ENCODE results near the gene ERBB4. TPM values are rescaled to one million over a fixed set of nuclear protein-coding genes. Genes with fewer than 3 reads are reported as not detected.

The ERBB4 gene
- total RNA-seq, 1 experiment from 2014 or later = 40.6 TPM

GRCh38 chr2:211985393-211985792 lies 553.2 kb downstream of the ERBB4 start:
- ChIA-PET POLR2A (ENCODE audit: low non-redundant PET) (no interaction called here), CTCF (no interaction called here)
- Histone ChIP-seq H3K4me3 (ENCODE audit: low read depth, low read length, poor library complexity, severe bottlenecking) (no peak overlapping the region), H3K9me3 (ENCODE audit: low read depth, low read length, poor library complexity, severe bottlenecking) (no peaks in the 10 kb centered on the region), H3K27ac (ENCODE audit: low read depth, low read length, poor library complexity, severe bottlenecking) (no peak overlapping the region), H3K36me3 (ENCODE audit: insufficient read depth, low read length, poor library complexity, severe bottlenecking) (no peaks in the 10 kb centered on the region), H3K27me3 (replicated peaks; ENCODE audit: insufficient read depth, low read depth, low read length, poor library complexity) (no peaks in the 10 kb centered on the region), H3K4me1 (ENCODE audit: insufficient read depth, low read length, poor library complexity, severe bottlenecking) (peaks cover 11% of the 10 kb centered on the region)
- BruUV-seq (replicated peaks) = no TSS peak
- TF ChIP-seq EZH2 (IDR thresholded peaks at IDR 0.05; ENCODE audit: borderline replicate concordance, low read depth, low read length, poor library complexity, severe bottlenecking) (no peak), CTCF (conservative IDR thresholded peaks at IDR 0.05; ENCODE audit: low read depth, low read length) (no peak)
- intact Hi-C loops (cut with micrococcal nuclease; ENCODE audit: unreplicated experiment) = no loop called here
- DNase-seq (ENCODE audit: low spot score) = no peak

- Histone ChIP-seq H3K4me1 (ENCODE audit: insufficient read depth, low read length, poor library complexity, severe bottlenecking) (peaks cover 4% of the 10 kb centered on the region), H3K9me3 (ENCODE audit: low read depth, low read length, poor library complexity, severe bottlenecking) (no peaks in the 10 kb centered on the region), H3K27me3 (replicated peaks; ENCODE audit: insufficient read depth, low read depth, low read length, poor library complexity) (no peaks in the 10 kb centered on the region), H3K4me3 (ENCODE audit: low read depth, low read length, poor library complexity, severe bottlenecking) (no peak overlapping the region), H3K36me3 (ENCODE audit: insufficient read depth, low read length, poor library complexity, severe bottlenecking) (no peaks in the 10 kb centered on the region), H3K27ac (ENCODE audit: low read depth, low read length, poor library complexity, severe bottlenecking) (no peak overlapping the region)
- no TSS peak for BruUV-seq (replicated peaks)
- intact Hi-C loops (cut with micrococcal nuclease; ENCODE audit: unreplicated experiment) = loop anchor here (5.0 kb wide), 1 partner anchor 235 kb away; no protein-coding TSS in a partner anchor
- no peak for DNase-seq (ENCODE audit: low spot score)
- TF ChIP-seq CTCF (conservative IDR thresholded peaks at IDR 0.05; ENCODE audit: low read depth, low read length) = no peak
- no peak for TF ChIP-seq EZH2 (IDR thresholded peaks at IDR 0.05; ENCODE audit: borderline replicate concordance, low read depth, low read length, poor library complexity, severe bottlenecking)
- CTCF ChIA-PET = no interaction called here
- POLR2A ChIA-PET (ENCODE audit: low non-redundant PET) = no interaction called here
Measured at GRCh38 chr2:211982162-211982561, 556.4 kb downstream of the ERBB4 start.

- ChIA-PET POLR2A (ENCODE audit: low non-redundant PET) (no interaction called here), CTCF (no interaction called here)
- BruUV-seq (replicated peaks) = no TSS peak
- no peaks in the 10 kb centered on the region for H3K27me3 ChIP-seq (replicated peaks; ENCODE audit: insufficient read depth, low read depth, low read length, poor library complexity)
- intact Hi-C loops (cut with micrococcal nuclease; ENCODE audit: unreplicated experiment) = loop anchor here (5.0 kb wide), 1 partner anchor 234 kb away; no protein-coding TSS in a partner anchor
- H3K9me3 ChIP-seq (ENCODE audit: low read depth, low read length, poor library complexity, severe bottlenecking) = no peaks in the 10 kb centered on the region
- no peak for DNase-seq (ENCODE audit: low spot score)
- no peak overlapping the region for H3K4me3 ChIP-seq (ENCODE audit: low read depth, low read length, poor library complexity, severe bottlenecking)
- peaks cover 4% of the 10 kb centered on the region for H3K4me1 ChIP-seq (ENCODE audit: insufficient read depth, low read length, poor library complexity, severe bottlenecking)
- TF ChIP-seq CTCF (conservative IDR thresholded peaks at IDR 0.05; ENCODE audit: low read depth, low read length) (no peak), EZH2 (IDR thresholded peaks at IDR 0.05; ENCODE audit: borderline replicate concordance, low read depth, low read length, poor library complexity, severe bottlenecking) (no peak)
- H3K27ac ChIP-seq (ENCODE audit: low read depth, low read length, poor library complexity, severe bottlenecking) = no peak overlapping the region
- no peaks in the 10 kb centered on the region for H3K36me3 ChIP-seq (ENCODE audit: insufficient read depth, low read length, poor library complexity, severe bottlenecking)
Measured at GRCh38 chr2:211981451-211981850, 557.2 kb downstream of the ERBB4 start.
